ENCODE data around the gene SLC44A5.

DNA sequence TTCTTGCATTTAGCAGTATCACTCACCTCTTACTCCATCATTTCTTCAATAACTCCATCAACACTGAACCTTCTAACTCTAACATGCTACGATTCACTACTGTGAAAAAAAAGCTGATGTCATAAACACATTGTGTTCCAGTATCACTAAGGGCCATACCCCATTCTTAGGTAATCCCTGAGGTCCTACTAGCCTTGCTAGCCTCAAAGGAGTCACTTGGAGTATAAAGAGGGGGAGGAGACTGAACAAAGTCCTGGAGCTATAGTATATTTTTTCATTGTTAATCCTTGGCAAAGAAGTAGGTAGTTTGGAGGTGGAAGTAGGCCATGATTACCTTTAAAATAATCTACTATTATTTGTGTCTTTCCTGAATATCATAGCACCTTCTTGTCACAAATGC, at the start of gene SLC44A5:
- TF ChIP-seq, protein P1, sequence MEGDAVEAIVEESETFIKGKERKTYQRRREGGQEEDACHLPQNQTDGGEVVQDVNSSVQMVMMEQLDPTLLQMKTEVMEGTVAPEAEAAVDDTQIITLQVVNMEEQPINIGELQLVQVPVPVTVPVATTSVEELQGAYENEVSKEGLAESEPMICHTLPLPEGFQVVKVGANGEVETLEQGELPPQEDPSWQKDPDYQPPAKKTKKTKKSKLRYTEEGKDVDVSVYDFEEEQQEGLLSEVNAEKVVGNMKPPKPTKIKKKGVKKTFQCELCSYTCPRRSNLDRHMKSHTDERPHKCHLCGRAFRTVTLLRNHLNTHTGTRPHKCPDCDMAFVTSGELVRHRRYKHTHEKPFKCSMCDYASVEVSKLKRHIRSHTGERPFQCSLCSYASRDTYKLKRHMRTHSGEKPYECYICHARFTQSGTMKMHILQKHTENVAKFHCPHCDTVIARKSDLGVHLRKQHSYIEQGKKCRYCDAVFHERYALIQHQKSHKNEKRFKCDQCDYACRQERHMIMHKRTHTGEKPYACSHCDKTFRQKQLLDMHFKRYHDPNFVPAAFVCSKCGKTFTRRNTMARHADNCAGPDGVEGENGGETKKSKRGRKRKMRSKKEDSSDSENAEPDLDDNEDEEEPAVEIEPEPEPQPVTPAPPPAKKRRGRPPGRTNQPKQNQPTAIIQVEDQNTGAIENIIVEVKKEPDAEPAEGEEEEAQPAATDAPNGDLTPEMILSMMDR (conservative IDR thresholded peaks at IDR 0.05 in 1 of 2, IDR thresholded peaks at IDR 0.05 in 1 of 2; ENCODE audit: extremely low read depth in 1 of 2, insufficient read depth in 1 of 2, low read depth in 1 of 2, low read length in 2 of 2) = no peak
- TF ChIP-seq EZH2 (IDR thresholded peaks at IDR 0.05; ENCODE audit: borderline replicate concordance, low read length) = no peak

Data from mammary epithelial cell (primary cell).